GM19099 (cell line): ENCODE measurements around the gene ATP6V1A.

ENCODE experiments used
- POLR2A ChIP-seq: IDR thresholded peaks from 3 replicates; pipeline ENCODE4 v1.6.1; 2011; ENCODE audit warnings: low read depth; ENCODE audit not compliant: insufficient read length; ENCODE audit errors: extremely low read depth

Gene ATP6V1A

DNA sequence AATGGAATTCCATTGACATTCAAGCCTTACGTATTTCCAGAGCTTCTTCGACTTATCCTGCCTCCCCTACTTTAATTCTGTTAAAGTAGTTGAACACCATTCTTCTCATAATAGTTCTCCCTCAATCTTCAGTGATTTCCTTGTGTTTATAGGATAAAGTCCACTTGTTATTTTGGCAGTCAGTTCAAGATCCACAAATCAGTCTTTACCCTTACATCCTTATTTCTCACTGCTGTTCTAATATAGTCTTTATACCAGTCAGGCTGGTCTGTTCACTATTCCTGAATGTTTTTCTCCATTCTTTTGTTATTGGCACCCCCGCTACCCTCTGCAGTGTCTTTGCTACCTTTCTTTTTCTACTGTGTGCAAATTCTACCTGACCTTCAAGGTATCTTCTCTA is 29.7 kb downstream of the ATP6V1A start:
- TF ChIP-seq POLR2A, result no peak

DNA sequence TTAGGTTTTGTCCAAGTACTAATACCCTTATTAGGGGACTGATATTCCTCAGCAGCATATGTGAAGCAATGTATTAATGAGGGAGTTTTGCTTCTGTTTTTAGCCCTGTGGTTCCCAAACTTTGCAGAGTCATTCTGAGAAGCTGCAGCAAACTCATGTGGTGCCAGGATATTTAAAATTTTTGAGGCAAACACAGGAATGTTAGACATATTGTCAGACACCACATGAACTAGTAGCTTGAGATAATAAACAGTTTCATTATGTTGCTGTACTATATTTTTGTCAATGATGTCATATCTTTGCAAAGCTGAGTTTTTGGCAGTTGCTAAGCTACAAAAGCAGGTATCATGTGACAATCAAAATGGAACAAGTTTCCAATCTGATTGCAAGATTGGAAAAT is 36.6 kb downstream of the ATP6V1A start:
- TF ChIP-seq POLR2A, result no peak

DNA sequence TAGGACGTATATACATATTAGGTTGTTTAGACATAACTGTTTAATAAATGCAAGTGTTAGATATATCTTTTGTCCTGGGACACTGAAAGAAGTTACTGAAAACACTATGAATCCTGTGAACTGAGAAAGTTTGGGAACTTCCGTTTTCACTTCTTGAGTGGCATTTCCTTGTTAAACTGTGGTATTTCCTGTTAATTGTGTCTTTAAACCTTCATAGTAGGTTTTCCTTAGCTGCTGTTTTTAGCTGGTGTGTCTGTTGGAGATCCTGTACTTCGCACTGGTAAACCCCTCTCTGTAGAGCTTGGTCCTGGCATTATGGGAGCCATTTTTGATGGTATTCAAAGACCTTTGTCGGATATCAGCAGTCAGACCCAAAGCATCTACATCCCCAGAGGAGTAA is 37.1 kb downstream of the ATP6V1A start:
- no peak for TF ChIP-seq POLR2A

DNA sequence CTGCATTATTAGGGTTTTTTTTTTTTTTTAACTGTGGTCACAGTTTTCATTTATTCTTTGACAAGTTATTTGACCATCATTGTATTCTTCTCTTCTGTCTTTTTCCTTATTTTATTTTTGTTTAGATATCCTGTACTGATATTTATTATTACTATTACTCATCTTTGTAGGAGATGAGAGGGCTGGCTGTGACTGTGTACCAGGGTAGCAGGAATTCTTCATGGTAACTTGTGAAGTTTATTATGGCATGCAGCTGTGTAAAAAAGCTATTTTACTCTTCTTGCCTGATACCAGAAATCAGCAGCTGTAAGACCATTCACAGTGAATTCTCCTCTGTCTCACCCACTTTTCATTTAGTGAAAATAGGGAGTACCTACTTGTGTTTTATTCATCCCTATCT is 44.5 kb downstream of the ATP6V1A start:
- no peak for TF ChIP-seq POLR2A

DNA sequence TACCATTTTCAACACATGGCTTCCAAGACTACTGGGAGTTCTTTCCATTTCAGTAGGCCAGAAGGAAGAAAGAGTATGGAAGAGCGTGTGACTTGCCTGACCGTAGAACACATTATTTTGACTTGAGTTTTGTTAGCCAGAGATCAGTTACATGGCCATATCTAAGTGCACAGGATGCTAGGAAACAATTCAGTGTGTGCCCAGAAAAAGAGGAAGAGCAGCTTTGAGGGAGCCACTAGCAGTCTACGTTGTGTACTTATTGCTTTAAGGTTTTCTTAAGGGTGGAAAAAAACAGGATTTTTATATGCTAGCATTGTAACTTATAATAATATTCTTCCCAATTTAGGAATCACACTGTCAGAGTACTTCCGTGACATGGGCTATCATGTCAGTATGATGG is 47.7 kb downstream of the ATP6V1A start:
- TF ChIP-seq POLR2A, result no peak

DNA sequence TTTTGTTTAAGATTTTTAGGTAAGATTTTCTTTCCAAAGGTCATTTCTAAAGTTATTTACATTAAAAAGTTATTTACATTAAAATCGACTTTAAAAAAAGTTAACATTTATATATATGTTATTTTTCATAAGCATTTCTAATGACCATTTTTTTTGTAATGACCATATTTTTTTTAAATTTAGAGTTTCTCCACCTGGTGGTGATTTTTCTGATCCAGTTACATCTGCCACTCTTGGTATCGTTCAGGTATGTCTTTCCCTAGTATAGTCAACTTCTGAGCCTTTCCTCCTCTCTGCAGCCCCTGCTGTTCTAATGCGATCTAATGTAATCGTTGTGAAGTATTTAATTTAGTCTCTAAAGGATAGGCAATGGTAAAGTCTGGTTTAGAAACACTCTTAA is 48.9 kb downstream of the ATP6V1A start:
- TF ChIP-seq POLR2A, result no peak

DNA sequence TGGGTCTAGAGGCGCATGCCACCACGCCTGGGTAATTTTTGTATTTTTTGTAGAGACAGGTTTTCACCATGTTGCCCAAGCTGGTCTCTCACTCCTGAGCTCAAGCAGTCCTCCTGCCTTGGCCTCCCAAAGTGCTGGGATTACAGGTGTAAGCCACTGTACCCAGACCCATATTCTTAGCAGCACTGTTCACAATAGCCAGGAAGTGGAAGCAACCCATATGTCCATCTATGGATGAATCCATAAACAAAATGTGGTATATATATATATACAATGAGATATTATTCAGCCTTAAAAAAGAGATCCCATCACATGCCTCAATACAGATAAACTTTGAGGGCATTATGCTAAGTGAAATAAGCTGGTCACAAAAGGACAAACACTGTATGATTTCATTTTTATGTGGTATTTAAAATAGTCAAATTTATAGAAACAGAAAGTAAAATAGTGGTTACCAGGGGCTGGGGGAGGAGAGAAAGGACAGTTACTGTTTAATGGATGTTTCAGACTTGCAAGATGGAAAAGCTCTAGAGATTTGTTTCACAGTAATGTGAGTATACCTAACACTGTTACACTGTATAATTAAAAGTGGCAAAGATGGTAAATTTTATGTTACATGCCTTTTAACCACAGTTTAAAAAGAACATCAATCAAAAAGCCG is 56.1 kb downstream of the ATP6V1A start:
- no peak for TF ChIP-seq POLR2A

DNA sequence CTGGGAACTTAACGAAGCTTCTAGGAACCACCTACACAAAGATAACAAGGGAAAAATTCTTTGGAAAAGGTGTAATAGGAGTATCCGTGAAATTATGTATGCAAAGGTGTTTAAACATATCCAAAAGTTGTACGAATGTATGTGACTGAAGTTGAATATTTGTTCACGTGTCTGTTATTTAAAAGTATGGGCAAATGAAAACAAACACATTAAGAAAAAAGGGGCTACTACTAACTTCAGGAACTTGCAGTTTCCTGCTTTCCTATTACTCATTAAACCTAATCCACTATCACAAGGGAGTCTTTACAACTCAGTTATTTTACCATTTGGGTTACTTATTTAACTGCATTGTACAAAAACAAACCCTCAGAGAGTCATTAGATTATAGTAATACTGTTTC is 57.8 kb downstream of the ATP6V1A start:
- no peak for TF ChIP-seq POLR2A

DNA sequence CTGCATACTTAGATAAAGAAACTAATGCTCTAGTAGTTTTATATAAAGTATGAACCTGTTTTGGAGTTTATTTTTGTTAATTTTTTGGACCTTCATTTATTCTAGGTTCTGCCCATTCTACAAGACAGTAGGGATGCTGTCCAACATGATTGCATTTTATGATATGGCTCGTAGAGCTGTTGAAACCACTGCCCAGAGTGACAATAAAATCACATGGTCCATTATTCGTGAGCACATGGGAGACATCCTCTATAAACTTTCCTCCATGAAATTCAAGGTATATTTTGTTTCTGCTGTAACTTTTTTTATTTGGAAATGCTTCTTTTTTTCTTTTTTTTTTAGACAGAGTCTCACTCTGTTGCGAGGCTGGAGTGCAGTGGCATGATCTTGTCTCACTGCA is 58.4 kb downstream of the ATP6V1A start:
- no peak for TF ChIP-seq POLR2A

DNA sequence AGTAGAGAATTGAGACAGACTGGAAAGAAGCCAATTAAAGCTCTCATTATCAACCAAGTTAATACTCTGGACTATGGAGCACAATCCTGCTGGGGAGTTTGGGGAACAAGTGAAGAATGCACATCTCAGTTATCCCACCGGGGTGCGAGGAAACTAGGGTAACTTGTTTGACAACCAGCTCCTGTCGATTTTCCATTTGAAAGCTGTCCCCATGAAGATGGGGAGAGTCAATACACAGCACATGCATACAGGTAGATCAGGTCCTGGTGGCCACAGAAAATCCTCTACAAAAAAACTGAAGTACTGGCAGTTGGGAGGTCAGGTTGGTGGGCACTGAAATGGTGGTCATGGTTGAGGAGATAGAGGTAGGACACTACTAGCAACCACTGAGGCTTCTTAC is 66.0 kb downstream of the ATP6V1A start:
- TF ChIP-seq POLR2A, result no peak

DNA sequence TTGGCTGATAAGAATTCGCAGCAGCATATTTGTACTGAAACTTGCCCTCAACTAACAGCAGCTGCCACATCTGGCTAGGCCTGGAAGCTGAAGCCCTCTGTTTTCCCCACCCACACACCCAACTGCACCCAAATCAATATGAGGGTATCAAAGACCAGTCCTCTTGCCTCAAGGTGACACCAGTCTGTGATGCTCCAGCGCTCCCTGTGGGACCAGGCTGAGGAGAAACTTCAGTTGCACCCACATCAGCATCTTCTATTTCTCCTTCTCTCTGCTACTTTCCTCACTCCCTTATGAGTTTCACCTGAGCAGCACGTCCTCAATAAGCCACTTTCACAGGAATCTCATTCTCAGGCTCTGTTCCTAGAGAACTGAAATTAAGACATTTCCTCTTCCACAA is 73.0 kb downstream of the ATP6V1A start:
- no peak for TF ChIP-seq POLR2A

DNA sequence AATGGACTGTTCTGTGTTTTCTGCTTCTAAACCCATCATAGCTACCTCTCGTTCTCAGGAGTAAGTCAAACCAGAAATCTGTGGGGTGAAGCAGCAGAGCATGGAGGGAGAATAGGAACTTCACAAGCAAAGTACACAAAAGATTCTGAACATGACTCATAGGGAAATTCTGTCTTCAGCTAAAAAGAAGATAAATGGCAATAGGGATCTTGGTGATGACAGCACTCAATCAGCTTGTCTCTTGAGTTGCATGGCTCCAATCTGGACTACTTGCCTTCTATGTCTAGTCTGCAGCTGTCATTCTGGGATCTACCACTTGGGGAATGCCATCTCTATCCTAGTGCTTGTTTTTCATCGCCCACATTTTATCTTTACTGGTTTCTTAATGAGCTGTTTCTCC is 78.3 kb downstream of the ATP6V1A start:
- no peak for TF ChIP-seq POLR2A

DNA sequence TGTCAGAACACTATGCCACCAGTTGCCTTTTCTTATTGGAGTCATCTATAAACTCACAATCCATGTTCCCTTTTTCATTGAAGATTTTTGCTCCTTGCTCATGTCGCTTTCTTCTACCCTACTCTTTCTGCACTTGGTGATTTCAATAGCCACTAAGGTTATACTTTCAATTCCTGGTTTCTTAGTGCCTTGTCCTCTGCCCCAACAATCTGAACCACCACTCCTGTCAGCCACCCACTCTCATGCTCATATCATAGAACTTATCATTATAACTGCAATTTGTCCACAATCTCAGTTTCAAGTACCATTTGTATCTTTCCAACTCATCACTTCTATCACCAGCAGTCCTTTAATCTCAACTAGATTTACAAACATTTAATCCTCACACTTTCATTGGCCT is 81.8 kb downstream of the ATP6V1A start:
- no peak for TF ChIP-seq POLR2A

DNA sequence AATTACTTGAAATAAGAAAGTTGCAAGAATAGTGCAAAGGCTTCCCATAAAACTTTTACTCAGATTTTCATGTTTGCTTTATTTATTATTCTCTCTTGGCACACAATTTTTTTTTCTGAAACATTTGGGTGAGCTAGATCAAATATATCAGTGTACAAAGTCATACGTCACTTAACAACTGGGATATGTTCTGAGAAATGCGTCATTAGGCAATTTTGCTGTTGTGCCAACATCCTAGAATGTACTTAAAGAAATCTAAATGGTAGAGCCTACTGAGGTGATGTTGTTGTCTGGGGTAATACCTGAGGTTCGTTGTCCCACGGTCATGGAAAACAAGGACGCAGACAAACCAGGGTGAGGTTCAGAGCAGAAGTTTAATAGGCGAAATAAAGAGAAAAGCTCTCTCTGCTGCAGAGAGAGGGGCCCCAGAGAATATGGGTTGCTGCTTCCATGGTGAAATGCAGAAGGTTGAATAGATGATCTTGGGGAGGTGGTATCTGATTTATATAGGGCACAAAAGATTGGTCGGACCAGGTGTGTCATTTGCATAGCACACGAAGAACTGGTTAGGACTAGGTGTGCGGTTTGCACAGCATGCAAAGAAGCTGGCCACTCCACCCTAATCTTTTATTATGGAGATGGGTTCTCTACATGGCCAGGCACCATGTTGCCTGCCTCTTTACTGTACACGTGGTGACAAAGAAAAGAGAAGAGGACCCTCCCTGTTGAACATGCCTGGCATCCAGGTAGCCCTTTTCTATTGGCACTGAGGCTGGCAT is 82.9 kb downstream of the ATP6V1A start:
- TF ChIP-seq POLR2A, result peak; percentile 23

DNA sequence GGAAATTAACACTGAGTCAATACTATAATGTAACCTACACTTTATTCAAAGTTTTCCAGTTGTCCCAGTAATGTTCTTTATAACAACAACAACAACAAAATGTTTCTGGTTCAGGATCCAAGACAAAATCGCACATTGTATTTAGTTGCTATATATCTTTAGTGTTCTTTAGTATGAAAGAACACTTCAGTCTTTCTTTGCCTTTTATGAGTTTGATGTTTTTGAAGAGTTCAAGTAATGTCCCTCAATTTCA is 84.2 kb downstream of the ATP6V1A start:
- no peak for TF ChIP-seq POLR2A

DNA sequence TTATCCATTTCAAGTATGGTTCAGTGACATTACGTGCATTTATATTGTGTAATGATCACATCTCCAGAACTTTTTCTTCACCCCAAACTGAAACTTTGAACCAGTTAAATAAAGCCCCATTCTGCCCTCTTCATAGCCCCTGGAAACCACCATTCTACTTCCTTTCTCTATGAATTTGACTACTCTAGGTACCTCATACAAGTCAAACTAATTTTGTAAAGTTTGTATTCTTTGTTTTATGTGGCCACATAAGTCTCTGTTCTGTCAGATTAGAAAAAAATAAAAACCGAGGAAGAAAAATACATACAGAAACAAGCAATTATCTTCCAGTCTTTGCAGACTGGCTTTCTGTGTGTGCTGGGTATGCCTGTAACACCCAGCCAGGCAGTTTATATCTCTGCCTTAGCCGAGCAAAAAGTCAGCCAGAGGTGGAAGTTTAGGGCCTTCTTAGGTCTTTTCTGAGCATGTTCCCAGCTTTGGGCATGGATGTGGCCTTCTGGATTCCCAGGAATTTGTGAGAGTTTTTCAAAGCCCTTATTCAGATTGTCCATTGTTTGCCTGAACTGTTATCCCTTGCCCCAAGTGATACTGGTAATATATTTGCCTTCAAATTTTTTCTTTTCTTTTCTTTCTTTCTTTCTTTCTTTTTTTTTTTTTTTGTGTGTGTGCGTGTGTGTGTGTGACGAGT is 85.8 kb downstream of the ATP6V1A start:
- no peak for TF ChIP-seq POLR2A

DNA sequence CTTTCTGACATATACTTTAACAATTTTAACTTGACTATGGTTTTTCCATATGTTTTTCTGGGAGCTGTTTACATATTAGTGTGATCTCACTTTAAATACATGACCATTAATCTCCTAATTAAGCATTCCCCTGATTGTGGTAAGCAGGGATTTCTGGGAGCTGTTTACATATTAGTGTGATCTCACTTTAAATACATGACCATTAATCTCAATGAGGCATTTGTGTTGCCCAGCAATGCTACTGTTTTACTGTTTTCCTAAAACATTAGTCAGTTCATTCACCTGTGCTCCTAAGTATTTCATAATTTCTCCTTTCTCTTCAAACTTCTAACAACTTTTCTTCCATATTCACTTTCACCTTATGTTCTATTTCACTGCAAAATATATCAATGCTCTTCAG is 88.1 kb downstream of the ATP6V1A start:
- TF ChIP-seq POLR2A, result no peak

DNA sequence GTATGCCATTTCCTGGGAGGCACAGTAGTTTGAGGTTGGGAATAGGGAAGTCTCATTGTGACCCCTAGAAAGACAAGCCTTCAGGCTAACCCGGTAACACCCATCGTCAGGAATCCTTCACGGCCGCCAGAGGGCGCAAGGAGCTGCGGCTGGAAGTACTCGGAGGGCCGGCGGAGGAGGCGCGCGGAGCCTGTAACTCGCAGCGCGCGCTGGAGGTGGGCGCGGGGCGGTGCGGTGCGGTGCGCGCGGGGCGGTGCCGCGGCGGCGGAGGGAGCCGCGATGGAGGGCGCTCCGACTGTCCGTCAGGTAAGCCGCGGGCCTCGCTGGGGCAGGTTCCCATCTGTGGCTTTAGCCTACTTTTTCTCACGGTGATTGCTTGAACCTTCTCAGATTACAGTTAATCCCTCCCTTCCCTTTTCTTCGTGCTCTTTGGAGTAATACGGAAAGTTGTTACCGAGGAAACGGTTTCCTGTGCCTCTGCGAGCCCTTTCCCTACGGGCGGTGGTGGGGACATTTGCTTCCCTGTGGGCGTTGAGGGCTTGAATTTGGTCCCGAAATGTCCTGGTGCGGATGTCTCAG is 91.9 kb downstream of the ATP6V1A start, which contains the start of gene GRAMD1C:
Gene GRAMD1C, plus strand, starts transcription at position 158 of the 579 bp plus-strand sequence. Its CDS starts 122 bp downstream, at position 280.
- TF ChIP-seq POLR2A, result peak; percentile 14
